GM06990 (cell line): ENCODE data around the gene MS4A12.

Experiments
- DNase-seq: peaks from one replicate; pipeline ENCODE4 v3.0.0-alpha.2; 2011; ENCODE audit not compliant: insufficient read length; ENCODE audit errors: extremely low read depth
- H3K27me3 ChIP-seq: replicated peaks from 2 replicates; pipeline ENCODE4 v1.6.0; 2011; ENCODE audit warnings: low read length; ENCODE audit not compliant: control insufficient read depth, insufficient read depth
- H3K36me3 ChIP-seq: 2 replicates; pipeline ENCODE4 v1.5.1; 2011; ENCODE audit warnings: low read length; ENCODE audit not compliant: control insufficient read depth, insufficient read depth
- H3K4me3 ChIP-seq: replicated peaks from 2 replicates; pipeline ENCODE4 v1.5.1; 2011; ENCODE audit warnings: low read depth, mild to moderate bottlenecking, control low read depth, low read length
- TF ChIP-seq, protein P1 (sequence below): IDR thresholded peaks from 2 replicates; pipeline ENCODE4 v1.5.1; 2011; ENCODE audit warnings: low read length, control low read depth, mild to moderate bottlenecking, inconsistent platforms; ENCODE audit not compliant: insufficient read depth, poor library complexity, severe bottlenecking

The MS4A12 gene

DNA sequence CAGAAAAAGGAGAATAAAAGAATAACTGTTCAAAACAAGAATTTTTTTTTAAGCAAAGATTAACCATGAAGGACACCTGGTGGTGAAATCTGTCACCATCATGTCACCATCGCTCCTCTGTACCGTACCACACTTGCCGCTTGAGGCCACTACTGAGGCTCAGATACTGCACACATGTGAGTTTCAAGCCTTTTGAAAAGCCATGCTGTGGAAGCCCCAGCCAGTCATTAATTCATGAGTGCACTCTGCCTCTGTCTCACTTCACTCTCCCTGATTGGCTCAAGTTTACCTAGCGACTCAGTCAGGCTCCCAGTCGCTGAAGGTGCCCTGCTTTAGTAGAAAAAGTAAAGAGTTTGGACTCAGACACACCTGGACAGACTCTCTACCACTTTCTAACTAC lies 6.6 kb upstream of the MS4A12 start:
- DNase-seq = peak; percentile 56
- TF ChIP-seq, protein P1, sequence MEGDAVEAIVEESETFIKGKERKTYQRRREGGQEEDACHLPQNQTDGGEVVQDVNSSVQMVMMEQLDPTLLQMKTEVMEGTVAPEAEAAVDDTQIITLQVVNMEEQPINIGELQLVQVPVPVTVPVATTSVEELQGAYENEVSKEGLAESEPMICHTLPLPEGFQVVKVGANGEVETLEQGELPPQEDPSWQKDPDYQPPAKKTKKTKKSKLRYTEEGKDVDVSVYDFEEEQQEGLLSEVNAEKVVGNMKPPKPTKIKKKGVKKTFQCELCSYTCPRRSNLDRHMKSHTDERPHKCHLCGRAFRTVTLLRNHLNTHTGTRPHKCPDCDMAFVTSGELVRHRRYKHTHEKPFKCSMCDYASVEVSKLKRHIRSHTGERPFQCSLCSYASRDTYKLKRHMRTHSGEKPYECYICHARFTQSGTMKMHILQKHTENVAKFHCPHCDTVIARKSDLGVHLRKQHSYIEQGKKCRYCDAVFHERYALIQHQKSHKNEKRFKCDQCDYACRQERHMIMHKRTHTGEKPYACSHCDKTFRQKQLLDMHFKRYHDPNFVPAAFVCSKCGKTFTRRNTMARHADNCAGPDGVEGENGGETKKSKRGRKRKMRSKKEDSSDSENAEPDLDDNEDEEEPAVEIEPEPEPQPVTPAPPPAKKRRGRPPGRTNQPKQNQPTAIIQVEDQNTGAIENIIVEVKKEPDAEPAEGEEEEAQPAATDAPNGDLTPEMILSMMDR = peak; percentile 94
- Histone ChIP-seq H3K27me3 (no peaks in the 10 kb centered on the region), H3K4me3 (no peak overlapping the region), H3K36me3 (no peaks in the 10 kb centered on the region)

DNA sequence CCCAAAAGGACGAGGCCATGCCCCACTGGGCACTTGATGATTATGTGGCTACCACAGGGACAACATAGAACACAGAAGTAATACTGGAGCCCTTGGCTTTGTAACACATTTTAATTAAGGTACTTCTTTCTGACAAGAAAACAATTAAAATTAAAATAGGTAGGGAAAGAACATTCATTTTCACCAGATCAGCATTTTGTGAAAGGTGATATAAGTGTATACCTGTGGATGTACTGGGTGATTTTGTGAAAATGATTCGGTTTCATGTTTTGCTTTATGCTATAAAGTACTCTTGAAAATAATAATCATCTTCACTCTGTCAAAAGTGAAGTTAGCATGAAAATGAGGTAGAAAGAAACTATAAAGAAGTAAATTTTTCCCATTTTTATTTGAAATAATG lies 876 bp downstream of the MS4A12 start:
- TF ChIP-seq, protein P1 = no peak
- DNase-seq = no peak
- H3K4me3 ChIP-seq = no peak overlapping the region
- H3K27me3 ChIP-seq = no peaks in the 10 kb centered on the region
- H3K36me3 ChIP-seq = no peaks in the 10 kb centered on the region

DNA sequence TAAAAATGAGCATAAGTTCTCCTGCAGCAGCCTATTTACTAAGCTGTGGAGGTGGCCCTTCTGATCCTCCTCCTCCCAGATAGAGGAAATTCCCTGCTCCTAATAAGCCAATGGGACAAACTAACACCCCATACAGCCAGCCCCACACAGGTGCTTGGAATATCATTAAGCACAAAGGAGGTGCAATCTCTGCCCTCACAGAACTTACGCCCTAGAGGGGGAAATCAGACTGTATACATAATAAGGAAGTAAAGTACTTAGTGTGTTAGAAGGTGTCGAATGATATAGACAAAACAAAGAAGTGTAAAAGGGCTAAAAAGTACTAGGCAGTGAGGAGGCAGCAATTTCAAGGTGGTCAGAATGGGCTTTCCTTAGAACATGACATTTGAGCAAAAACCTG lies 5.8 kb downstream of the MS4A12 start:
- no peak for DNase-seq

DNA sequence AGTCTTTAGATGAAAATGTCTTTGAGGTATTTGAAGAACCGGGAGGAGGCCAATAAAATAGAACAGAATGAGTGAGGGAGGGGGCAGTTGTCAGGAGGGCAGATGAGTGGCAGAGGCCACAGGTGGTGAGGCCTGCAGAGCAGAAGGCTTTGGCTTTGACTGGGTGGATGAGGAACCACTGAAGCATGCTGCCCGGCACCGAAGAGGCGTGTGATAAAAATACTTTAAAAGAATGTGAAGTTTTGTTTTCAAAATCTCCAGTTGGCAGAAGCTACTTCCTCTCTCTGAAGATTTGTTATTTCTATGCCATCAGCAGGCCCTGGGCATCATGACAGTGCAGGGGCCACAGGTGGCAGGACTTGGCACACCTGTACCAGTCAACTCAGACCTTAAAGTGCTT lies 6.3 kb downstream of the MS4A12 start:
- no peak for DNase-seq

More for the DNA sequence above, 5.8 kb downstream of the MS4A12 start:
- TF ChIP-seq, protein P1 = no peak
- H3K4me3 ChIP-seq = no peak overlapping the region
- H3K27me3 ChIP-seq = no peaks in the 10 kb centered on the region
- no peaks in the 10 kb centered on the region for H3K36me3 ChIP-seq

DNA sequence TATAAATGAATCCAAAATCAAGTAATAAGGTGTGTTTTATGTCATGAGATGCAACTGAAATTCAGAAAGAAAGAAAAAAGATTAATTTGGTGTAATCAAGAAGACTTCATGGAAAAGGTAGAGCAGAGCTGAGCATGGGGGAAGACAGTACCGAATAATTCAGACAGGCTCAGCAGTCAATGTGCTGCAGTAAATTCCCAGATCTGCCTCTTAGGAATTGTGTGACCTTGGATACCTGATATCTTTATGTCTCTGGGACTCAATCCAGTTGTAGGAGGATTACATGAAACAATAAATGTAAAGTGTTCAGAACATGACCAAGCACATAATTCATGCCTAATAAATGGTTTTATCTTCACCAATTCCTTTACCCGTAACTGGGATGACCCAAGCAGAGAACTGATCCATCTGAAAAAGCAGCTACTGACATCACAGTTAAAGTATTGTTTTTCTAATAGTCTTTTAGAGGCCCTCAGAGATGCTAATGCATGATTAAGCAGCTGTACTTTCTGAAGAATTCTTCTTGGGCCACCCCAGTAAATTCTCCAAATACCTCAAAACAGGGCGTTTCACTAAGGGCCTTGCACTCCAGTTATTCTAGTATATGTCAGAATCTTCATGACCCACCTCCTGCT lies 7.8 kb downstream of the MS4A12 start:
- Histone ChIP-seq H3K4me3 (no peak overlapping the region), H3K36me3 (no peaks in the 10 kb centered on the region), H3K27me3 (no peaks in the 10 kb centered on the region)
- no peak for DNase-seq
- TF ChIP-seq, protein P1 = no peak

More for the DNA sequence above, 6.3 kb downstream of the MS4A12 start:
- TF ChIP-seq, protein P1 = no peak
- no peaks in the 10 kb centered on the region for H3K27me3 ChIP-seq
- no peaks in the 10 kb centered on the region for H3K36me3 ChIP-seq
- H3K4me3 ChIP-seq = no peak overlapping the region
